Measurements from ENCODE around the gene HASPIN. TPM values are rescaled to one million over a fixed set of nuclear protein-coding genes. Genes with fewer than 3 reads are reported as not detected.

Gene HASPIN
- total and polyA plus RNA-seq, 2 of the 13 experiments (the other 11 are each of a cell fraction or from before 2014, with no cell fraction given) = 2.7 to 8.1 TPM

DNA sequence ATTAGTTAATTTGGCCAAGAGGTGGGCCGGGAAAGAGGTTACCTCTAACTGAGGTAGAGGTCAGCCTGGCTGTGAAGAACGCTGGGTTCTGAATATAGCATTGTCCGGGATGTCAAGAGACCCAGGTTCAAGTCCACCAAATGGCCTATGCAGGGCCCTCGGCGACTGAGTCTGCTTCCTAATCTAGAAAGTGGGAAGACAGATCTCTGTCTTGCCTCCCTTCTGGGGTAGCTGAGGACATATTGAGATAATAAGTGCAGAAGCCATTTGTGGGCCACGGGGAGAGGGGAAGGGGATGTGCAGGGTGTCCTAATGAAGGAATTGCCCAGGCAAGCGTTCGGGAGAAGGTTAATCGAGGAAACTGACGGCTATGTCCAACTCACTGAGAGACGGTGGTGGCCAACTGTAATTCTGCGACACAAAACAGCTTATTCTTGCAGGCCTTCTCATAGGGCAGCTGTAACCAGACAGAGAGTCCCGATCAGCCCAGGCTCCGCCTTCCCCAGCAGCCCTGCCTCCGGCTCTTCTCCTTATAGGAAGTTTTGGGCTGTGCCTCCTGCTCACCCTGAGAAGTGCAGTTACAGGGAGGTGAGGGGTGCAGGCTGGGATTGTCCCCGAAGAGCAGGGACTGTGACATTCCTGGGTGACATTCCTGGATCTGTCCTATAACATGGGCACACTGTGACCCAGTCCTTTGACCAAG is 15.9 kb downstream of the HASPIN start:
- Histone ChIP-seq H3K27me3 (ENCODE audit: control insufficient read depth in 1 of 2, insufficient read depth in 2 of 2, low read length in 2 of 2) (no peaks in the 10 kb centered on the region), H3K79me2 (ENCODE audit: insufficient read depth, low read length) (no peaks in the 10 kb centered on the region), H3K9ac (ENCODE audit: insufficient read depth, low read depth, low read length) (no peak overlapping the region), H2AFZ (ENCODE audit: low read length) (no peak overlapping the region), H3K4me2 (ENCODE audit: low read depth, low read length) (0 out of 2 replicates have a peak overlapping the region, but pooled peaks have one; percentile 4), H3K36me3 (replicated peaks in 1 of 2; ENCODE audit: control insufficient read depth in 1 of 2, insufficient read depth in 2 of 2, low read length in 2 of 2) (no peaks in the 10 kb centered on the region), H4K20me1 (ENCODE audit: insufficient read depth, low read length) (no peaks in the 10 kb centered on the region), H3K4me1 (ENCODE audit: insufficient read depth, low read length) (peaks cover 52% of the 10 kb centered on the region), H3K4me3 (replicated peaks in 1 of 3; ENCODE audit: insufficient read depth in 1 of 3, low read depth in 2 of 3, low read length in 3 of 3) (no peak overlapping the region), H3K9me3 (ENCODE audit: low read length) (no peaks in the 10 kb centered on the region), H3K27ac (ENCODE audit: extremely low read length, insufficient read depth, low read length) (no peak overlapping the region)
- ATAC-seq = no peak
- in situ Hi-C loops (cut with HindIII; ENCODE audit: extremely low pct_ligation_motif_present, low pct_unique_long_range_greater_than_20kb) (loop anchor here (5.0 to 10.0 kb wide), 2 partner anchors 83 to 165 kb away; no protein-coding TSS in a partner anchor), intact Hi-C loops (cut with micrococcal nuclease; ENCODE audit: unreplicated experiment) (loop anchor here (5.0 to 10.0 kb wide), 3 partner anchors 33 to 165 kb away; no protein-coding TSS in a partner anchor)
- no peak for DNase-seq (ENCODE audit: low spot score)
- TF ChIP-seq ZSCAN20 (CRISPR knock-in tag; IDR thresholded peaks at IDR 0.05; ENCODE audit: borderline replicate concordance) (no peak), MXD4 (CRISPR knock-in tag; IDR thresholded peaks at IDR 0.05) (no peak), ZMYM3 (CRISPR knock-in tag; IDR thresholded peaks at IDR 0.05) (no peak), MYC (CRISPR knock-in tag; IDR thresholded peaks at IDR 0.05; ENCODE audit: borderline replicate concordance) (no peak), KMT2B (CRISPR knock-in tag; IDR thresholded peaks at IDR 0.05) (no peak), HMGA1 (CRISPR knock-in tag; conservative IDR thresholded peaks at IDR 0.05) (no peak), MAFF (IDR thresholded peaks at IDR 0.05; ENCODE audit: low read depth, low read length) (no peak), ZNF160 (CRISPR knock-in tag; IDR thresholded peaks at IDR 0.05) (no peak), ZNF879 (CRISPR knock-in tag; IDR thresholded peaks at IDR 0.05) (no peak), REL (CRISPR knock-in tag; conservative IDR thresholded peaks at IDR 0.05) (no peak), KDM5A (IDR thresholded peaks at IDR 0.05; ENCODE audit: borderline replicate concordance, low read length) (no peak), ZBTB7B (CRISPR knock-in tag; IDR thresholded peaks at IDR 0.05) (no peak), ZMAT3 (CRISPR knock-in tag; conservative IDR thresholded peaks at IDR 0.05) (no peak), MIER3 (CRISPR knock-in tag; IDR thresholded peaks at IDR 0.05; ENCODE audit: borderline replicate concordance) (no peak), SSRP1 (CRISPR knock-in tag; IDR thresholded peaks at IDR 0.05) (no peak), PHF5A (CRISPR knock-in tag; IDR thresholded peaks at IDR 0.05; ENCODE audit: low read depth, unreplicated experiment) (no peak), GABPA (IDR thresholded peaks at IDR 0.05; ENCODE audit: low read depth, low read length) (no peak), GABPA (CRISPR knock-in tag; IDR thresholded peaks at IDR 0.05; ENCODE audit: low read depth) (no peak), ZSCAN31 (CRISPR knock-in tag; IDR thresholded peaks at IDR 0.05; ENCODE audit: low read depth) (no peak)
- TF ChIP-seq, protein P1, sequence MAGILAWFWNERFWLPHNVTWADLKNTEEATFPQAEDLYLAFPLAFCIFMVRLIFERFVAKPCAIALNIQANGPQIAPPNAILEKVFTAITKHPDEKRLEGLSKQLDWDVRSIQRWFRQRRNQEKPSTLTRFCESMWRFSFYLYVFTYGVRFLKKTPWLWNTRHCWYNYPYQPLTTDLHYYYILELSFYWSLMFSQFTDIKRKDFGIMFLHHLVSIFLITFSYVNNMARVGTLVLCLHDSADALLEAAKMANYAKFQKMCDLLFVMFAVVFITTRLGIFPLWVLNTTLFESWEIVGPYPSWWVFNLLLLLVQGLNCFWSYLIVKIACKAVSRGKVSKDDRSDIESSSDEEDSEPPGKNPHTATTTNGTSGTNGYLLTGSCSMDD (CRISPR knock-in tag; IDR thresholded peaks at IDR 0.05) = no peak
- ChIA-PET CTCF (ENCODE audit: low intra/inter-chr PET ratio, low total read pairs) (no interaction called here), POLR2A (interaction anchor here (0.7 to 2.5 kb wide), 7 partner anchors 8 to 106 kb away, joined by 3 to 19 read pairs (median 6); no protein-coding TSS in a partner anchor)
- WGBS (ENCODE audit: low lambda C conversion rate) = 73% methylated on average over 16 of the region's 16 CpGs
- no peak for FAIRE-seq
- BruUV-seq (replicated peaks) = no TSS peak

Data from HepG2 (cell line).